IMR-90 (cell line): Measurements from ENCODE around the gene ZFYVE1.
"Not testable (repeated sequence)": the region's sequence is repeated elsewhere in the genome, so short reads cannot be mapped to it uniquely, and the experiment has no call there.

Experiments
- BHLHE40 ChIP-seq: fragments of 150-350 bp; IDR thresholded peaks from 2 replicates; pipeline ENCODE4 v1.6.1; 2016; ENCODE audit warnings: mild to moderate bottlenecking, low read depth, low read length
- CEBPB ChIP-seq: IDR thresholded peaks from 2 replicates; pipeline ENCODE4 v1.6.1; 2012; ENCODE audit warnings: low read depth, low read length, improper control_type of control experiment
- CHD1 ChIP-seq: IDR thresholded peaks from 2 replicates; pipeline ENCODE4 v1.6.1; 2012; ENCODE audit warnings: low read depth, low read length, improper control_type of control experiment
- MAFK ChIP-seq: IDR thresholded peaks from 2 replicates; pipeline ENCODE4 v1.6.1; 2012; ENCODE audit warnings: low read depth, low read length, improper control_type of control experiment
- MXI1 ChIP-seq: IDR thresholded peaks from 2 replicates; pipeline ENCODE4 v1.6.1; 2012; ENCODE audit warnings: low read depth, mild to moderate bottlenecking, low read length, moderate library complexity, borderline replicate concordance
- POLR2A ChIP-seq: IDR thresholded peaks from 2 replicates; pipeline ENCODE4 v1.6.1; 2012; ENCODE audit warnings: mild to moderate bottlenecking, low read depth, low read length
- RAD21 ChIP-seq: IDR thresholded peaks from 2 replicates; pipeline ENCODE4 v1.6.1; 2012; ENCODE audit warnings: low read length, improper control_type of control experiment
- RCOR1 ChIP-seq: IDR thresholded peaks from 2 replicates; pipeline ENCODE4 v1.6.1; 2012; ENCODE audit warnings: mild to moderate bottlenecking, low read length, improper control_type of control experiment; ENCODE audit not compliant: insufficient replicate concordance
- RFX5 ChIP-seq: IDR thresholded peaks from 2 replicates; pipeline ENCODE4 v1.8.0; 2012; ENCODE audit warnings: low read depth, mild to moderate bottlenecking, low read length, moderate library complexity
- SMC3 ChIP-seq: fragments of 150-350 bp; IDR thresholded peaks from 2 replicates; pipeline ENCODE4 v1.6.1; 2016; ENCODE audit warnings: low read depth, mild to moderate bottlenecking, antibody characterized with exemption, low read length, moderate library complexity
- TF ChIP-seq, protein P1 (sequence below): conservative IDR thresholded peaks from 2 replicates; pipeline ENCODE4 v1.5.1; 2012; ENCODE audit warnings: mild to moderate bottlenecking, low read depth, low read length, improper control_type of control experiment
- TF ChIP-seq, protein P2 (sequence below): fragments of 150-350 bp; IDR thresholded peaks from 2 replicates; pipeline ENCODE4 v1.6.1; 2017; ENCODE audit warnings: mild to moderate bottlenecking, antibody characterized with exemption, low read length, low read depth
- TF ChIP-seq, protein P3 (sequence below): fragments of 150-350 bp; IDR thresholded peaks from 2 replicates; pipeline ENCODE4 v1.6.1; 2016; ENCODE audit warnings: low read depth, mild to moderate bottlenecking, low read length, moderate library complexity, borderline replicate concordance

DNA sequence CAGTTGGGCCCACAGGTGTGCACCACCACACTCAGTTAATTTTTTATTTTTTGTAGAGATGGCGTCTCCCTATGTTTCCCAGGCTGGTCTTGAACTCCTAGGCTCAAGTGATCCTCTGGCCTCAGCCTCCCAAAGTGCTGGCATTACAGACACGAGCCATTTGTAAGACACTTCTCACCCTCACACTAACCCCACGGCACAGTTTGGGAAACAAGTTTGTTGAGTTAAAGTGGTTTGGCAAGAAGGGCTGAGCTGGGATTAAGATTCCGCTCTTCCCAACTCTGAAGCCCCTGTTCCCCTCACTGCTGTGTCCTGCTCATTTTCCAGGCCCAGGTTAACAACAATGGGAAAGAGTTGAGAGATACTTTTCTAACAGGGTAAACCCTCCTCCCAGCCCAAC lies 65.9 kb downstream of the ZFYVE1 start:
- TF ChIP-seq, protein P1, sequence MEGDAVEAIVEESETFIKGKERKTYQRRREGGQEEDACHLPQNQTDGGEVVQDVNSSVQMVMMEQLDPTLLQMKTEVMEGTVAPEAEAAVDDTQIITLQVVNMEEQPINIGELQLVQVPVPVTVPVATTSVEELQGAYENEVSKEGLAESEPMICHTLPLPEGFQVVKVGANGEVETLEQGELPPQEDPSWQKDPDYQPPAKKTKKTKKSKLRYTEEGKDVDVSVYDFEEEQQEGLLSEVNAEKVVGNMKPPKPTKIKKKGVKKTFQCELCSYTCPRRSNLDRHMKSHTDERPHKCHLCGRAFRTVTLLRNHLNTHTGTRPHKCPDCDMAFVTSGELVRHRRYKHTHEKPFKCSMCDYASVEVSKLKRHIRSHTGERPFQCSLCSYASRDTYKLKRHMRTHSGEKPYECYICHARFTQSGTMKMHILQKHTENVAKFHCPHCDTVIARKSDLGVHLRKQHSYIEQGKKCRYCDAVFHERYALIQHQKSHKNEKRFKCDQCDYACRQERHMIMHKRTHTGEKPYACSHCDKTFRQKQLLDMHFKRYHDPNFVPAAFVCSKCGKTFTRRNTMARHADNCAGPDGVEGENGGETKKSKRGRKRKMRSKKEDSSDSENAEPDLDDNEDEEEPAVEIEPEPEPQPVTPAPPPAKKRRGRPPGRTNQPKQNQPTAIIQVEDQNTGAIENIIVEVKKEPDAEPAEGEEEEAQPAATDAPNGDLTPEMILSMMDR, result not testable (repeated sequence)
- TF ChIP-seq MAFK, POLR2A, RFX5, MXI1, CHD1, SMC3, RAD21, BHLHE40, CEBPB, RCOR1: not testable (repeated sequence)
- TF ChIP-seq, protein P2, sequence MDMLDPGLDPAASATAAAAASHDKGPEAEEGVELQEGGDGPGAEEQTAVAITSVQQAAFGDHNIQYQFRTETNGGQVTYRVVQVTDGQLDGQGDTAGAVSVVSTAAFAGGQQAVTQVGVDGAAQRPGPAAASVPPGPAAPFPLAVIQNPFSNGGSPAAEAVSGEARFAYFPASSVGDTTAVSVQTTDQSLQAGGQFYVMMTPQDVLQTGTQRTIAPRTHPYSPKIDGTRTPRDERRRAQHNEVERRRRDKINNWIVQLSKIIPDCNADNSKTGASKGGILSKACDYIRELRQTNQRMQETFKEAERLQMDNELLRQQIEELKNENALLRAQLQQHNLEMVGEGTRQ, result not testable (repeated sequence)
- TF ChIP-seq, protein P3, sequence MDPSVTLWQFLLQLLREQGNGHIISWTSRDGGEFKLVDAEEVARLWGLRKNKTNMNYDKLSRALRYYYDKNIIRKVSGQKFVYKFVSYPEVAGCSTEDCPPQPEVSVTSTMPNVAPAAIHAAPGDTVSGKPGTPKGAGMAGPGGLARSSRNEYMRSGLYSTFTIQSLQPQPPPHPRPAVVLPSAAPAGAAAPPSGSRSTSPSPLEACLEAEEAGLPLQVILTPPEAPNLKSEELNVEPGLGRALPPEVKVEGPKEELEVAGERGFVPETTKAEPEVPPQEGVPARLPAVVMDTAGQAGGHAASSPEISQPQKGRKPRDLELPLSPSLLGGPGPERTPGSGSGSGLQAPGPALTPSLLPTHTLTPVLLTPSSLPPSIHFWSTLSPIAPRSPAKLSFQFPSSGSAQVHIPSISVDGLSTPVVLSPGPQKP, result not testable (repeated sequence)
